Body of pancreas (tissue), 4 donors: ENCODE measurements around the gene QPCTL.

Source experiments
- POLR2A ChIP-seq, 3 donors: fragments of 450-650 bp; IDR thresholded peaks; one replicate each; pipeline ENCODE4 v1.6.1; 2016; ENCODE audit warnings: antibody characterized with exemption in 3 of 3, mild to moderate bottlenecking in 2 of 3
- TF ChIP-seq, protein P1 (sequence below), 7 experiments: fragments of 450-650 bp in 4 of 7; fragments of 200-600 bp in 3 of 7; sonication (generic) in 3 of 7; IDR thresholded peaks; one replicate each; pipeline ENCODE4 v1.5.1; 2016 to 2019; ENCODE audit warnings: antibody characterized with exemption in 7 of 7

DNA sequence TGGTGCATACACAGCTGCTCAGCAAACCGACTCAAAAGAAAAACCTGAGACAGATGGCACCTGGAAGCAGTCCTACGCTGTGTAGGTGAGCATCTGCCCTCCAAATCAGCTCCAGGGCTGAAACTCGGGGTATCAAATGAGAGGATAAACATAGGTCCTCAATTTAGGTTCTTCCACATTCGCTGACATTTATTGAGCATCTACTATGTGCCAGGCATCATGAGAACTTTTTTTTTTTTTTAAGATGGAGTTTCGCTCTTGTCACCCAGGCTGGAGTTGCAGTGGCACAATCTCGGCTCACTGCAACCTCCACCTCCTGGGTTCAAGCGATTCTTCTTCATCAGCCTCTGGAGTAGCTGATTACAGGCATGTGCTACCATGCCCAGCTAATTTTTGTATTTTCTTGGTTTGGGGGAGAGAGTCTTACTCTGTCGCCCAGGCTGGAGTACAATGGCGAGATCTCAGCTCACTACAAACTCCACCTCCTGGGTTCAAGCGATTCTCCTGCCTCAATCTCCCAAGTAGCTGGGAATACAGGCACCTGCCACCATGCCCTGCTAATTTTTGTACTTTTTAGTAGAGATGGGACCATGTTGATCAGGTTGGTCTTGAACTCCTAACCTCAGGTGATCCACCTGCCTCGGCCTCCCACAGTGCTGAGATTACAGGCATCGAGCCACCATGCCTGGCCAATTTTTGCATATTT is 13.4 kb downstream of the QPCTL start:
- TF ChIP-seq, protein P1, sequence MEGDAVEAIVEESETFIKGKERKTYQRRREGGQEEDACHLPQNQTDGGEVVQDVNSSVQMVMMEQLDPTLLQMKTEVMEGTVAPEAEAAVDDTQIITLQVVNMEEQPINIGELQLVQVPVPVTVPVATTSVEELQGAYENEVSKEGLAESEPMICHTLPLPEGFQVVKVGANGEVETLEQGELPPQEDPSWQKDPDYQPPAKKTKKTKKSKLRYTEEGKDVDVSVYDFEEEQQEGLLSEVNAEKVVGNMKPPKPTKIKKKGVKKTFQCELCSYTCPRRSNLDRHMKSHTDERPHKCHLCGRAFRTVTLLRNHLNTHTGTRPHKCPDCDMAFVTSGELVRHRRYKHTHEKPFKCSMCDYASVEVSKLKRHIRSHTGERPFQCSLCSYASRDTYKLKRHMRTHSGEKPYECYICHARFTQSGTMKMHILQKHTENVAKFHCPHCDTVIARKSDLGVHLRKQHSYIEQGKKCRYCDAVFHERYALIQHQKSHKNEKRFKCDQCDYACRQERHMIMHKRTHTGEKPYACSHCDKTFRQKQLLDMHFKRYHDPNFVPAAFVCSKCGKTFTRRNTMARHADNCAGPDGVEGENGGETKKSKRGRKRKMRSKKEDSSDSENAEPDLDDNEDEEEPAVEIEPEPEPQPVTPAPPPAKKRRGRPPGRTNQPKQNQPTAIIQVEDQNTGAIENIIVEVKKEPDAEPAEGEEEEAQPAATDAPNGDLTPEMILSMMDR (IDR thresholded peaks at IDR 0.05) = no peak
- no peak for TF ChIP-seq POLR2A (IDR thresholded peaks at IDR 0.05)
